Natural killer cell (primary cell): ENCODE data around the gene R3HDM2. TPM values are rescaled to one million over a fixed set of nuclear protein-coding genes. Genes with fewer than 3 reads are reported as not detected.
A peak's percentile ranks its signal among the peaks of the same experiment; 100 is the strongest.

ENCODE experiments used
- ATAC-seq, 3 donors: fragments of 150-1000 bp in 2 of 3; fragments of 200-7000 bp in 1 of 3; cut with Tn5 transposase; 1 replicate in 1 of 3; 2 replicates in 2 of 3; pipeline ENCODE4 v1.10.0; 2021; ENCODE audit warnings: mild to moderate bottlenecking in 2 of 3, moderate library complexity in 2 of 3
- DNase-seq, 2 donors: peaks; one replicate each; pipeline versions ENCODE4 v3.0.0 to v3.0.0-alpha.2; 2013 to 2021; ENCODE audit warnings: mixed read lengths in 1 of 2
- H3K27ac ChIP-seq: one replicate; pipeline ENCODE4 v1.5.1; 2013; ENCODE audit warnings: mild to moderate bottlenecking, low read length
- H3K27me3 ChIP-seq: one replicate; pipeline ENCODE4 v1.6.1; 2013; ENCODE audit warnings: low read length; ENCODE audit not compliant: control insufficient read depth, insufficient read depth
- H3K36me3 ChIP-seq: one replicate; pipeline ENCODE4 v1.6.1; 2013; ENCODE audit warnings: low read length; ENCODE audit not compliant: control insufficient read depth, insufficient read depth
- H3K4me1 ChIP-seq: one replicate; pipeline ENCODE4 v1.6.1; 2013; ENCODE audit warnings: low read length; ENCODE audit not compliant: control insufficient read depth, insufficient read depth
- H3K4me3 ChIP-seq: one replicate; pipeline ENCODE4 v1.5.1; 2013; ENCODE audit warnings: low read length
- H3K9me3 ChIP-seq: one replicate; pipeline ENCODE4 v1.6.1; 2013; ENCODE audit warnings: low read length; ENCODE audit not compliant: control insufficient read depth, insufficient read depth
- H3K27ac Mint-ChIP-seq, 2 donors: one replicate each; pipeline ENCODE4 v1.8.0; 2022; ENCODE audit warnings: mild to moderate bottlenecking in 2 of 2, mixed read lengths in 2 of 2, moderate library complexity in 1 of 2
- H3K27me3 Mint-ChIP-seq, 2 donors: one replicate each; pipeline ENCODE4 v1.8.0; 2022; ENCODE audit warnings: low read depth in 2 of 2, mixed read lengths in 2 of 2
- H3K36me3 Mint-ChIP-seq: one replicate; pipeline ENCODE4 v1.8.0; 2022; ENCODE audit warnings: mixed read lengths
- H3K4me1 Mint-ChIP-seq, 2 donors: one replicate each; pipeline ENCODE4 v1.8.0; 2022; ENCODE audit warnings: mixed read lengths in 2 of 2
- H3K4me3 Mint-ChIP-seq: one replicate; pipeline ENCODE4 v1.8.0; 2022; ENCODE audit warnings: mild to moderate bottlenecking, moderate library complexity, mixed read lengths
- H3K9me3 Mint-ChIP-seq, 2 donors: one replicate each; pipeline ENCODE4 v1.8.0; 2022; ENCODE audit warnings: mixed read lengths in 2 of 2
- CTCF ChIP-seq: fragments of 200-600 bp; IDR thresholded peaks from one replicate; pipeline ENCODE4 v1.8.0; 2022; ENCODE audit warnings: antibody characterized with exemption
- WGBS: methylation state at CpG from one replicate; pipeline ENCODE4 v1.1.7; 2013; ENCODE audit warnings: missing lambda C conversion rate; ENCODE audit not compliant: insufficient coverage; 5-methylcytosine and 5-hydroxymethylcytosine counted together
- intact Hi-C: fragments of 100-400 bp; cut with micrococcal nuclease; formaldehyde crosslinking; loops from one replicate; pipeline ENCODE4 v1.14.2; 2022
- total RNA-seq, 4 donors: library from RNA; stranded (reverse); fragments of 120-200 nt in 1 of 4; gene quantifications; one replicate each; pipeline versions ENCODE4 v1.2.3 to v1.2.4, GENCODE V29; 2013 to 2022

The R3HDM2 gene
- total RNA-seq, 3 donors from 2014 or later (not counting 1 experiment from before 2014, with no cell fraction given) = 110 to 124 (median 123) TPM

GRCh38 chr12:57247041-57247440, 183.8 kb downstream of the R3HDM2 start:
- Mint-ChIP-seq H3K9me3 (no peaks in the 10 kb centered on the region), H3K27ac (no peak overlapping the region), H3K4me1 (peaks cover 9 to 35% of the 10 kb centered on the region in 2 donors), H3K36me3 (no peaks in the 10 kb centered on the region), H3K27me3 (peaks cover 9 to 20% of the 10 kb centered on the region in 2 donors), H3K4me3 (no peak overlapping the region)
- Histone ChIP-seq H3K4me3 (no peak overlapping the region), H3K36me3 (no peaks in the 10 kb centered on the region), H3K9me3 (no peaks in the 10 kb centered on the region), H3K4me1 (peaks cover 21% of the 10 kb centered on the region), H3K27ac (no peak overlapping the region), H3K27me3 (peaks cover 14% of the 10 kb centered on the region)
- WGBS = 100% methylated on average over 1 of the region's 1 CpG
- no peak for ATAC-seq
- no peak for DNase-seq
- intact Hi-C loops = no loop called here
- no peak for TF ChIP-seq CTCF

GRCh38 chr12:57244312-57244696, 186.5 kb downstream of the R3HDM2 start:
- H3K4me3 ChIP-seq = no peak overlapping the region
- intact Hi-C loops = no loop called here
- peaks cover 37 to 45% of the 10 kb centered on the region in 2 donors for H3K27me3 Mint-ChIP-seq
- H3K27ac Mint-ChIP-seq = no peak overlapping the region
- H3K27ac ChIP-seq = no peak overlapping the region
- peaks cover 30 to 62% of the 10 kb centered on the region in 2 donors for H3K4me1 Mint-ChIP-seq
- TF ChIP-seq CTCF = no peak
- H3K27me3 ChIP-seq = peaks cover 41% of the 10 kb centered on the region
- no peaks in the 10 kb centered on the region for H3K9me3 ChIP-seq
- no peaks in the 10 kb centered on the region for H3K36me3 ChIP-seq
- H3K4me1 ChIP-seq = peaks cover 49% of the 10 kb centered on the region
- no peaks in the 10 kb centered on the region for H3K9me3 Mint-ChIP-seq
- 72% methylated on average over 5 of the region's 6 CpGs for whole genome bisulfite sequencing
- ATAC-seq (no peak), DNase-seq (no peak)
- no peak overlapping the region for H3K4me3 Mint-ChIP-seq
- no peaks in the 10 kb centered on the region for H3K36me3 Mint-ChIP-seq

- Mint-ChIP-seq H3K36me3 (no peaks in the 10 kb centered on the region), H3K27me3 (peaks cover 43 to 48% of the 10 kb centered on the region in 2 donors), H3K9me3 (no peaks in the 10 kb centered on the region), H3K4me1 (peaks cover 36 to 61% of the 10 kb centered on the region in 2 donors), H3K27ac (peak overlapping the region in 1 of 2 donors; percentile 65), H3K4me3 (peak overlapping the region; percentile 72)
- 4% methylated on average over 36 of the region's 41 CpGs for WGBS
- DNase-seq (peak; percentile 80 to 89), ATAC-seq (peak in 2 of 3 donors; percentile 41 to 46)
- no peaks in the 10 kb centered on the region for H3K36me3 ChIP-seq
- peak; percentile 60 for TF ChIP-seq CTCF
- peaks cover 46% of the 10 kb centered on the region for H3K27me3 ChIP-seq
- H3K27ac ChIP-seq = no peak overlapping the region
- no peaks in the 10 kb centered on the region for H3K9me3 ChIP-seq
- intact Hi-C loops = loop anchor here (1.0 kb wide), 2 partner anchors 30 to 119 kb away; no protein-coding TSS in a partner anchor
- H3K4me1 ChIP-seq = peaks cover 55% of the 10 kb centered on the region
- H3K4me3 ChIP-seq = peak overlapping the region; percentile 11
Measured at GRCh38 chr12:57243521-57244311, 187.1 kb downstream of the R3HDM2 start.
